ENCODE data around the gene JMJD1C.

JMJD1C gene

GRCh38 chr10:63132651-63133055 is 333.1 kb downstream of the JMJD1C start:
- Histone ChIP-seq H2AFZ (ENCODE audit: low read depth, low read length) (peak overlapping the region; percentile 88), H2BK12ac (ENCODE audit: low read length in 2 of 2) (no peak overlapping the region), H3K18ac (ENCODE audit: low read depth in 1 of 2, low read length in 2 of 2) (peak overlapping the region in 1 of 2 experiments; percentile 73), H2BK15ac (ENCODE audit: low read depth, poor library complexity, severe bottlenecking) (no peak overlapping the region), H3K36me3 (ENCODE audit: control insufficient read depth in 1 of 2, insufficient read depth in 2 of 2, low read depth in 1 of 2, low read length in 2 of 2) (peaks cover 0 to 13% of the 10 kb centered on the region in 2 experiments), H3K27ac (ENCODE audit: low read length, poor library complexity, severe bottlenecking) (peak overlapping the region; percentile 13), H3K4me1 (ENCODE audit: control insufficient read depth, insufficient read depth, low read depth, low read length) (peaks cover 7% of the 10 kb centered on the region), H3K79me1 (replicated peaks; ENCODE audit: low read length, poor library complexity, severe bottlenecking) (no peaks in the 10 kb centered on the region), H4K91ac (ENCODE audit: low read length) (no peak overlapping the region), H2BK5ac (ENCODE audit: low read depth, low read length, poor library complexity, severe bottlenecking) (no peak overlapping the region), H3K27me3 (ENCODE audit: control insufficient read depth in 1 of 2, insufficient read depth in 1 of 2, low read length in 2 of 2) (no peaks in the 10 kb centered on the region), H3K9ac (ENCODE audit: low read length) (peak overlapping the region; percentile 99), H3K14ac (ENCODE audit: low read length in 2 of 2) (no peak overlapping the region), H3K4ac (ENCODE audit: low read depth in 1 of 2, low read length in 2 of 2) (peak overlapping the region in 1 of 2 experiments; percentile 77), H3K4me2 (ENCODE audit: low read length, poor library complexity, severe bottlenecking) (no peak overlapping the region), H3K9me3 (ENCODE audit: control insufficient read depth, low read length) (no peaks in the 10 kb centered on the region), H2BK120ac (ENCODE audit: low read depth, low read length) (no peak overlapping the region), H2AK5ac (ENCODE audit: low read length, severe bottlenecking) (no peak overlapping the region), H3K23ac (ENCODE audit: low read length in 2 of 2) (no peak overlapping the region), H3K4me3 (ENCODE audit: insufficient read depth in 1 of 2, low read depth in 1 of 2, low read length in 2 of 2) (peak overlapping the region in 1 of 2 experiments; percentile 79), H4K8ac (ENCODE audit: low read length) (peak overlapping the region; percentile 35)
- 78% methylated on average over 6 of the region's 6 CpGs for WGBS
- no peak for DNase-seq

GRCh38 chr10:63129888-63130287 is 335.9 kb downstream of the JMJD1C start:
- H3K27ac ChIP-seq (ENCODE audit: low read length, poor library complexity, severe bottlenecking), result no peak overlapping the region
- H3K4me2 ChIP-seq (ENCODE audit: low read length, poor library complexity, severe bottlenecking), result no peak overlapping the region
- no peak overlapping the region for H3K23ac ChIP-seq (ENCODE audit: low read length in 2 of 2)
- H3K79me1 ChIP-seq (replicated peaks; ENCODE audit: low read length, poor library complexity, severe bottlenecking), result no peaks in the 10 kb centered on the region
- H3K4ac ChIP-seq (ENCODE audit: low read depth in 1 of 2, low read length in 2 of 2), result no peak overlapping the region
- no peak overlapping the region for H4K91ac ChIP-seq (ENCODE audit: low read length)
- no peaks in the 10 kb centered on the region for H3K9me3 ChIP-seq (ENCODE audit: control insufficient read depth, low read length)
- H2BK15ac ChIP-seq (ENCODE audit: low read depth, poor library complexity, severe bottlenecking), result no peak overlapping the region
- H3K9ac ChIP-seq (ENCODE audit: low read length), result no peak overlapping the region
- H3K27me3 ChIP-seq (ENCODE audit: control insufficient read depth in 1 of 2, insufficient read depth in 1 of 2, low read length in 2 of 2), result no peaks in the 10 kb centered on the region
- DNase-seq, result no peak
- H2AK5ac ChIP-seq (ENCODE audit: low read length, severe bottlenecking), result no peak overlapping the region
- H2BK5ac ChIP-seq (ENCODE audit: low read depth, low read length, poor library complexity, severe bottlenecking), result no peak overlapping the region
- H2AFZ ChIP-seq (ENCODE audit: low read depth, low read length), result no peak overlapping the region
- no peak overlapping the region for H2BK120ac ChIP-seq (ENCODE audit: low read depth, low read length)
- no peak overlapping the region for H3K18ac ChIP-seq (ENCODE audit: low read depth in 1 of 2, low read length in 2 of 2)
- H3K4me1 ChIP-seq (ENCODE audit: control insufficient read depth, insufficient read depth, low read depth, low read length), result peaks cover 3% of the 10 kb centered on the region
- whole genome bisulfite sequencing, result 81% methylated on average over 6 of the region's 6 CpGs
- no peak overlapping the region for H3K14ac ChIP-seq (ENCODE audit: low read length in 2 of 2)
- H4K8ac ChIP-seq (ENCODE audit: low read length), result peak overlapping the region; percentile 64
- no peak overlapping the region for H3K4me3 ChIP-seq (ENCODE audit: insufficient read depth in 1 of 2, low read depth in 1 of 2, low read length in 2 of 2)
- H2BK12ac ChIP-seq (ENCODE audit: low read length in 2 of 2), result no peak overlapping the region
- H3K36me3 ChIP-seq (ENCODE audit: control insufficient read depth in 1 of 2, insufficient read depth in 2 of 2, low read depth in 1 of 2, low read length in 2 of 2), result peaks cover 0 to under 1% of the 10 kb centered on the region in 2 experiments

DNA sequence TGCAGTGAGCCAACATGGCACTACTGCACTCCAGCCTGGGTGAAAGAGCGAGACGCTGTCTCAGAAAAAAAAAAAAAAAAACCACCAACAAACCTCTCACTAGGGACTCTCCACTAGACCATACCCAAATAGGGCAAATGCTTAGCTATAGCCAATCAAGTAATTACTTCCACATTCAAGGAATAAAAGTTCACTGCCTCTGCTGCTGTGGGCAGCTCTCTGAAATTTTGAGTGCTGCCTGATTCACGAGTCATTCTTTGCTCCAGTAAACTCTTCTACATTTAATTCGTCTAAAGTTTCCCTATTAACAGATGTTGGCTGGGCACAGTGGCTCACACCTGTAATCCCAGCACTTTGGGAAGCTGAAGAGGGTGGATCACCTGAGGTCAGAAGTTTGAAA is 337.3 kb downstream of the JMJD1C start:
- H2AFZ ChIP-seq (ENCODE audit: low read depth, low read length), result no peak overlapping the region
- WGBS, result 92% methylated on average over 3 of the region's 4 CpGs
- no peak overlapping the region for H4K8ac ChIP-seq (ENCODE audit: low read length)
- no peaks in the 10 kb centered on the region for H3K36me3 ChIP-seq (ENCODE audit: control insufficient read depth in 1 of 2, insufficient read depth in 2 of 2, low read depth in 1 of 2, low read length in 2 of 2)
- peak overlapping the region; percentile 43 for H3K9ac ChIP-seq (ENCODE audit: low read length)
- no peaks in the 10 kb centered on the region for H3K27me3 ChIP-seq (ENCODE audit: control insufficient read depth in 1 of 2, insufficient read depth in 1 of 2, low read length in 2 of 2)
- no peak overlapping the region for H3K27ac ChIP-seq (ENCODE audit: low read length, poor library complexity, severe bottlenecking)
- no peaks in the 10 kb centered on the region for H3K79me1 ChIP-seq (replicated peaks; ENCODE audit: low read length, poor library complexity, severe bottlenecking)
- no peak overlapping the region for H2BK5ac ChIP-seq (ENCODE audit: low read depth, low read length, poor library complexity, severe bottlenecking)
- H3K14ac ChIP-seq (ENCODE audit: low read length in 2 of 2), result no peak overlapping the region
- DNase-seq, result no peak
- H2BK120ac ChIP-seq (ENCODE audit: low read depth, low read length), result no peak overlapping the region
- no peak overlapping the region for H3K18ac ChIP-seq (ENCODE audit: low read depth in 1 of 2, low read length in 2 of 2)
- no peaks in the 10 kb centered on the region for H3K4me1 ChIP-seq (ENCODE audit: control insufficient read depth, insufficient read depth, low read depth, low read length)
- H2BK12ac ChIP-seq (ENCODE audit: low read length in 2 of 2), result no peak overlapping the region
- H3K4me2 ChIP-seq (ENCODE audit: low read length, poor library complexity, severe bottlenecking), result no peak overlapping the region
- no peak overlapping the region for H3K23ac ChIP-seq (ENCODE audit: low read length in 2 of 2)
- H3K4me3 ChIP-seq (ENCODE audit: insufficient read depth in 1 of 2, low read depth in 1 of 2, low read length in 2 of 2), result no peak overlapping the region
- H2BK15ac ChIP-seq (ENCODE audit: low read depth, poor library complexity, severe bottlenecking), result no peak overlapping the region
- no peaks in the 10 kb centered on the region for H3K9me3 ChIP-seq (ENCODE audit: control insufficient read depth, low read length)
- no peak overlapping the region for H3K4ac ChIP-seq (ENCODE audit: low read depth in 1 of 2, low read length in 2 of 2)
- no peak overlapping the region for H4K91ac ChIP-seq (ENCODE audit: low read length)
- no peak overlapping the region for H2AK5ac ChIP-seq (ENCODE audit: low read length, severe bottlenecking)

- Histone ChIP-seq H3K27ac (ENCODE audit: low read length, poor library complexity, severe bottlenecking) (no peak overlapping the region), H3K9ac (ENCODE audit: low read length) (no peak overlapping the region), H3K9me3 (ENCODE audit: control insufficient read depth, low read length) (no peaks in the 10 kb centered on the region), H2AFZ (ENCODE audit: low read depth, low read length) (no peak overlapping the region), H2BK5ac (ENCODE audit: low read depth, low read length, poor library complexity, severe bottlenecking) (no peak overlapping the region), H3K18ac (ENCODE audit: low read depth in 1 of 2, low read length in 2 of 2) (no peak overlapping the region), H2AK5ac (ENCODE audit: low read length, severe bottlenecking) (no peak overlapping the region), H3K36me3 (ENCODE audit: control insufficient read depth in 1 of 2, insufficient read depth in 2 of 2, low read depth in 1 of 2, low read length in 2 of 2) (no peaks in the 10 kb centered on the region), H4K91ac (ENCODE audit: low read length) (no peak overlapping the region), H3K79me1 (replicated peaks; ENCODE audit: low read length, poor library complexity, severe bottlenecking) (no peaks in the 10 kb centered on the region), H3K27me3 (ENCODE audit: control insufficient read depth in 1 of 2, insufficient read depth in 1 of 2, low read length in 2 of 2) (no peaks in the 10 kb centered on the region), H2BK12ac (ENCODE audit: low read length in 2 of 2) (no peak overlapping the region), H3K23ac (ENCODE audit: low read length in 2 of 2) (no peak overlapping the region), H4K8ac (ENCODE audit: low read length) (no peak overlapping the region), H3K4ac (ENCODE audit: low read depth in 1 of 2, low read length in 2 of 2) (no peak overlapping the region), H3K14ac (ENCODE audit: low read length in 2 of 2) (no peak overlapping the region), H2BK15ac (ENCODE audit: low read depth, poor library complexity, severe bottlenecking) (no peak overlapping the region), H3K4me3 (ENCODE audit: insufficient read depth in 1 of 2, low read depth in 1 of 2, low read length in 2 of 2) (no peak overlapping the region), H2BK120ac (ENCODE audit: low read depth, low read length) (no peak overlapping the region), H3K4me2 (ENCODE audit: low read length, poor library complexity, severe bottlenecking) (no peak overlapping the region), H3K4me1 (ENCODE audit: control insufficient read depth, insufficient read depth, low read depth, low read length) (no peaks in the 10 kb centered on the region)
- DNase-seq, result no peak
- 91% methylated on average over 2 of the region's 2 CpGs for WGBS
These were observed 340.3 kb downstream of the JMJD1C start for GRCh38 chr10:63125459-63125858.
